C4-2B (cell line): ENCODE measurements around the gene AOC1.

Source experiments
- H3K27ac ChIP-seq: fragments of 450-650 bp; 2 replicates; pipeline ENCODE4 v1.5.1; 2017
- ZFX ChIP-seq: fragments of 450-650 bp; IDR thresholded peaks from 2 replicates; pipeline ENCODE4 v1.6.1; 2017
- TF ChIP-seq, protein P1 (sequence below): fragments of 450-650 bp; conservative IDR thresholded peaks from 2 replicates; pipeline ENCODE4 v1.5.1; 2017; ENCODE audit warnings: mild to moderate bottlenecking

Gene AOC1

DNA sequence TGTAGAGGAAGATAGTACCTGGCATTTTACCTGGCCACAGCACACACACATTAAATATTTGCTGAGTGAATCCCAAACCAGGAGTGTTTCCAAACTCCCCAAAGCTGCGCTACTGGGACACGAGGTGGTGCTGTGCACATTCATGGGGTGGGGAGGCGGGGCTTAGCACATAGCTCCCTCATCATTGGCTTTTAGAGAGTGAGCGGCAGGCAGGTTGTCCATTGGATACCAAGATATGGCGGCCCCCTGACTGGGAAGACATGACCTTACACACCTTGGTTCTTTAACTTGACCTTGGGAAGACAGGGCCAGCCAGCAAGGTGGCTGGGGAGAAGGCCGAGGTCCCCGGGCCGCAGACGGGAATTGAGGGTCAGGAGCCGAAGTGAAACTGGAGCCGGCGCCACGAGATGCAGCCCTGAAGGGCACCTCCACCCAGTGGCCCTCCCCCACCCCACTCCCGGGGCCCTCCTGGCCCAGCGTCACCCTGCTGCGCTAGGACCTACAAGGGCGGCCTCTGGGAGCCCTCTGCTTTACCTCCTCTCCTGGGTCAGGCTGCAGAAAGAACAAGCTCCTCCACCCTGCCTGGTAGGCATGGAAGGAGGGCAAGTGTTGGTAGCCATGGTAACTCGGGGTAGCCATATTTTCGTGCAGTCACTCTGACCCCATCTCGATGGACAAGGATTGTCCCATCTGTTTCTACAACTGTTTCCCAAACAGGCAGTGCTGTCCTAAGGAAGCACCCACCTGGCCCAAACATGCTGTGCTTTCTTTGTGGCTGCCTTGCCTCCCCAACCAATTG lies 27.7 kb upstream of the AOC1 start:
- no peak overlapping the region for H3K27ac ChIP-seq
- TF ChIP-seq, protein P1, sequence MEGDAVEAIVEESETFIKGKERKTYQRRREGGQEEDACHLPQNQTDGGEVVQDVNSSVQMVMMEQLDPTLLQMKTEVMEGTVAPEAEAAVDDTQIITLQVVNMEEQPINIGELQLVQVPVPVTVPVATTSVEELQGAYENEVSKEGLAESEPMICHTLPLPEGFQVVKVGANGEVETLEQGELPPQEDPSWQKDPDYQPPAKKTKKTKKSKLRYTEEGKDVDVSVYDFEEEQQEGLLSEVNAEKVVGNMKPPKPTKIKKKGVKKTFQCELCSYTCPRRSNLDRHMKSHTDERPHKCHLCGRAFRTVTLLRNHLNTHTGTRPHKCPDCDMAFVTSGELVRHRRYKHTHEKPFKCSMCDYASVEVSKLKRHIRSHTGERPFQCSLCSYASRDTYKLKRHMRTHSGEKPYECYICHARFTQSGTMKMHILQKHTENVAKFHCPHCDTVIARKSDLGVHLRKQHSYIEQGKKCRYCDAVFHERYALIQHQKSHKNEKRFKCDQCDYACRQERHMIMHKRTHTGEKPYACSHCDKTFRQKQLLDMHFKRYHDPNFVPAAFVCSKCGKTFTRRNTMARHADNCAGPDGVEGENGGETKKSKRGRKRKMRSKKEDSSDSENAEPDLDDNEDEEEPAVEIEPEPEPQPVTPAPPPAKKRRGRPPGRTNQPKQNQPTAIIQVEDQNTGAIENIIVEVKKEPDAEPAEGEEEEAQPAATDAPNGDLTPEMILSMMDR, result no peak
- TF ChIP-seq ZFX, result no peak

DNA sequence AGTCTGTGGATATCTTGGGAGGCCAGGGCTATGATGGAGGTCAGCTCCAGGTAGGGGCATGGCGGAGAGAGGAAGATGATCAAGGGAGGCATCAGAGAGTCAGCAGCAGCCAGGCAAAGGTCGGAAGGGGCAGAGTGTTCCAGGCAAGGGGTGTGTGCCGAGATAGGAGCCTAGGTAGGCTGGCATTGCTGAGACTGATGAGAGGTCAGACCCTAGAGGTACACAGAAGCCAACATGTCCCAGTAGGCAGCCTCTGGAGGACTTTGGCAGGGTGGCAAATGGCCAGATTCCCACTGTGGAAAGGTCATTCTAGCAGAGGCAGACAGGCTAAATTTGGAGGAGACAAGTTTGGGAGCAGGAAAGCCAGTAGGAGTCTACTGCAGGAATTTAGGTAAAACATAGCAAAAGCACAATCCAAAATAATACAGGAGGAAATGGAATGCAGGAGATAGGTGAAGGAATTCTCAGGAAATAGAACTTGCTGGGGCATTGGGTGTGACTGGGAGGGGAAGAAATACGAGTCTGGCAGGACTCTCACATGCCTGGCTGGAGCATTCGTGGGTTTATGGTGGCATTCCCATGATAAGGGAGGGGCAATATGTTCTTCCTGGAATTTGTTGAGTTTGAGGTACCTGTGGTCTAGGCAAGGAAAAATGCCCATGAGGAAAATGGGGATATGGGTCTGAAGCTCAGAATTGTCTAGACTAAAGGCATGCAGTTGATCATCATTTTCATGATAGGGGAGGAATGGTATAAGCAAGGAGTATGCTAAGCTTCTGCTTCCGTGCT lies 26.1 kb upstream of the AOC1 start:
- no peak overlapping the region for H3K27ac ChIP-seq
- TF ChIP-seq, protein P1, result no peak
- TF ChIP-seq ZFX, result no peak

DNA sequence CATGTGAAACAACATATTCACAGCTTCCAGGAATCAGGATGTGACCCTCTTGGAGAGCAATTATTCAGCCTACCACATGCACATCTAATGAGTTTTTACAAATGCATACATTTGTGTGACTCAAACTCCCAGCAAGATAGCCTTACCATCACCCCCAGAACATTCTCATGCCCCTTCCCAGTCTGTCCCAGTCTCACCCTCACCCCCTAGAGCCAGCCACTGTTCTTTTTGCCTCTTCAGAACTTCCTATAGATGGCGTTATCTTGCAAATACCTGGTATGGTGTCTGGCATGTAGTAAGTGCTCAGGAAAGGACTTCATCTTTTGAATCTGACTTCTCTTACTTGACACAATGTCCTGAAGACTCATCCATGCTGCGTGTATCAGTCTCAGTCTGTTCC lies 23.9 kb upstream of the AOC1 start:
- TF ChIP-seq, protein P1, result no peak
- H3K27ac ChIP-seq, result no peak overlapping the region

DNA sequence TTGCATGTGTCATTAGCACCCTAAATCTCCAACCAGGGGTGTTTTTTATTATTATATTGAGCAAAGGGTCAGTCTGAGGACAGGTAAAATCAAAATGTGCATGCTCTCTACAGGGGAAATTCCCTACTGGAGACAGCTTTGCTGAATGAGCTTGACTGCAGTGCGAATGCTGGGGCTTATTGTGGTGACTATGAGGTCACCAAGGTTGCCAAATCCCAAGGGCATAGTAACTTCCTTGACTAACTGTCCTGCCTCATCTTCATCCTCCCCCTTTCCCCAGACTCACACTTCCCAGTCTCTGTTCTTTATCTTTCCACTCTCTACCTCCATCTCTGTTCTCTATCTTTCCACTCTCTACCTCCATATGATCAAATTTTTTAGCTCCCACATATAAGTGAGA lies 22.9 kb upstream of the AOC1 start:
- H3K27ac ChIP-seq, result no peak overlapping the region
- TF ChIP-seq, protein P1, result no peak

DNA sequence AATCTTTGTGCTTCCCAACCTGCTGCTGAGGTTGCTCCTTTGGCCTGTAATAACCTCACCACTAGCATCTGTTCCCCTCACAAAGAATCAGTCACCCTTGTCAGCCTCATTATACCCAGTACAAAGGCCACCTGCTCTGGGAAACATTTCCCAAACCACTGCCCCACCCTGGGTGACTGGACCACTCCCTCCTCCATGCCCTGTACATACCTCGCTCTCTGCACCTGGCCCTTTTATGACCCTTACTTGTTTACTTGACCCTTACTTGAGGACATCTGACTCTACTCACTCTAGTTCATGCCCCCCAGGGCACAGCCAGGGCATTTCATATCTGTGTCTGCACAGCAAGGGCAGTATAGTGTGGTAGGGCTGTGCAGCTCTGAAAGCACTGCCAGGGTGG lies 21.4 kb upstream of the AOC1 start:
- TF ChIP-seq, protein P1, result no peak
- TF ChIP-seq ZFX, result no peak
- no peak overlapping the region for H3K27ac ChIP-seq

DNA sequence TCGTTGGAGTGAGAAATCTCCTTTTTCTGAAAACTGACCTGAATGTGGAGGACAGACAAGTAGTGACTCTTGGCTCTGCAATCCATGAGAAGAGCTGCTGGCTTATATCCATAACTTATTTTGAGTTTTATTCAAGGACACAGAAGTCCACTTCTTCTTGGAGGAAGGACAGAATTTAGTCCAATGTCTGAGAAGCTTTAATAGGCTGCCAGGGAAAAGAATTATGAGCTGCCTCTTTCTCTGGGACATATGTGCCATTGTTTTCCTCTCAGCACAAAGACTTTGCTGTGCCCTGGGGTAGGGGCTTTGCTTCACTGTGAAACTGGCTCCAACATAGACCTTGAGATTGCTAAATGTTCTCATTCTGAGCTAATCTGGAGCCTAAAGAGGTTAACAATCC lies 20.5 kb upstream of the AOC1 start:
- no peak overlapping the region for H3K27ac ChIP-seq
- TF ChIP-seq, protein P1, result no peak
- no peak for TF ChIP-seq ZFX

DNA sequence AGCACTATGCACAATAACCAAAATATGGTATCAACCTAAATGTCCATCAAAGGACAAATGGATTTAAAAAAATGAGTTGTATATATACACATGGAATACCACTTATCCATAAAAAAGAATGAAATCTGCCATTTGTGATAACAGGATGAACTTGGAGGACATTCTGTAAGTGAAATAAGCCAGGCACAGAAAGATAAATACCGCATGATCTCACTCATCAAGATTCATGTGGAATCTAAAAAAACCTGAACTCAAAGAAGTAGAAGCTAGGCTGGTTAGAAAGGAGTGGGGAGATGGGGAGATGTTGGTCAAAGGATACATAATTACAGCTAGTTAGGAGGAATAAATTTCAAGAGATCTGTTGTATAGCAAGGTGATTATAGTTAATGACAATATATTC lies 17.3 kb upstream of the AOC1 start:
- TF ChIP-seq, protein P1, result no peak
- TF ChIP-seq ZFX, result no peak
- no peak overlapping the region for H3K27ac ChIP-seq
